ENCODE measurements around the gene KMT5C.
A peak's percentile ranks its signal among the peaks of the same experiment; 100 is the strongest.
"Not testable (repeated sequence)": the region's sequence is repeated elsewhere in the genome, so short reads cannot be mapped to it uniquely, and the experiment has no call there.

The KMT5C gene

GRCh38 chr19:55316646-55317045 lies 23.0 kb upstream of the KMT5C start:
- H3K4me1 ChIP-seq (ENCODE audit: insufficient read depth, insufficient read length), result peaks cover 8% of the 10 kb centered on the region
- H3K9me3 ChIP-seq (ENCODE audit: insufficient read depth, low read length), result no peaks in the 10 kb centered on the region
- no peak for DNase-seq (ENCODE audit: low read depth, low spot score)
- peaks cover 4% of the 10 kb centered on the region for H3K36me3 ChIP-seq (ENCODE audit: insufficient read depth, insufficient read length, low read length)
- H3K4me3 ChIP-seq (ENCODE audit: insufficient read length, low read depth), result no peak overlapping the region
- H3K9ac ChIP-seq (ENCODE audit: insufficient read length, low read depth), result no peak overlapping the region
- TF ChIP-seq YY1 (IDR thresholded peaks at IDR 0.05; ENCODE audit: insufficient read depth, insufficient read length) (no peak), SUZ12 (IDR thresholded peaks at IDR 0.05; ENCODE audit: extremely low read depth, insufficient read depth, insufficient read length) (no peak), ZNF274 (IDR thresholded peaks at IDR 0.05; ENCODE audit: low read depth, low read length) (no peak)
- peaks cover 5% of the 10 kb centered on the region for H3K27me3 ChIP-seq (ENCODE audit: insufficient read depth, insufficient read length)

DNA sequence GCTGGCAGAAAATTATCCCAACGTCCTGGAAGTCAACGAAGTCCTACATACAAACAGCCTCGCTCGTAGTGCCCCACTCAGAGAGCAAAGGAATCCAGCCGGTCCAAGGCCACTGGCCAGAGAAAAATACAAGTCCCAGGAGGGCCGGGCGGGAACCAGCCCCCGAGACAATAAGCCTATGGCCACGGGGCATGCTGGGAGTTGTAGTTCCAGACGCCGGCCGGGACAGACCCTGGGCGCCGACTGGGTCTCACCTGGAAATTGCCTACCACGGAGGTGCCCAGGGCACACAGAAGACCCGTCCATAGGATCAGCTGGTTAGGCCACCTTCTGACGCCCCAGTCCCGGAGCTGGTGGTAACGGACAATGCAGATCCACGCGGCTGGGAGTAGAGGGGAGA lies 19.9 kb upstream of the KMT5C start:
- no peak overlapping the region for H3K4me3 ChIP-seq (ENCODE audit: insufficient read length, low read depth)
- H3K4me1 ChIP-seq (ENCODE audit: insufficient read depth, insufficient read length), result peaks cover 2% of the 10 kb centered on the region
- no peak for DNase-seq (ENCODE audit: low read depth, low spot score)
- H3K9me3 ChIP-seq (ENCODE audit: insufficient read depth, low read length), result no peaks in the 10 kb centered on the region
- no peaks in the 10 kb centered on the region for H3K36me3 ChIP-seq (ENCODE audit: insufficient read depth, insufficient read length, low read length)
- TF ChIP-seq YY1 (IDR thresholded peaks at IDR 0.05; ENCODE audit: insufficient read depth, insufficient read length) (no peak), SUZ12 (IDR thresholded peaks at IDR 0.05; ENCODE audit: extremely low read depth, insufficient read depth, insufficient read length) (no peak), ZNF274 (IDR thresholded peaks at IDR 0.05; ENCODE audit: low read depth, low read length) (no peak)
- peaks cover 5% of the 10 kb centered on the region for H3K27me3 ChIP-seq (ENCODE audit: insufficient read depth, insufficient read length)
- H3K9ac ChIP-seq (ENCODE audit: insufficient read length, low read depth), result peak overlapping the region; percentile 50

- H3K4me3 ChIP-seq (ENCODE audit: insufficient read length, low read depth), result no peak overlapping the region
- no peaks in the 10 kb centered on the region for H3K36me3 ChIP-seq (ENCODE audit: insufficient read depth, insufficient read length, low read length)
- DNase-seq (ENCODE audit: low read depth, low spot score), result no peak
- peaks cover 4% of the 10 kb centered on the region for H3K4me1 ChIP-seq (ENCODE audit: insufficient read depth, insufficient read length)
- no peaks in the 10 kb centered on the region for H3K9me3 ChIP-seq (ENCODE audit: insufficient read depth, low read length)
- H3K9ac ChIP-seq (ENCODE audit: insufficient read length, low read depth), result peak overlapping the region; percentile 26
- TF ChIP-seq YY1 (IDR thresholded peaks at IDR 0.05; ENCODE audit: insufficient read depth, insufficient read length) (no peak), ZNF274 (IDR thresholded peaks at IDR 0.05; ENCODE audit: low read depth, low read length) (no peak), SUZ12 (IDR thresholded peaks at IDR 0.05; ENCODE audit: extremely low read depth, insufficient read depth, insufficient read length) (no peak)
- H3K27me3 ChIP-seq (ENCODE audit: insufficient read depth, insufficient read length), result peaks cover 5% of the 10 kb centered on the region
Observed at GRCh38 chr19:55320844-55321419, 18.7 kb upstream of the KMT5C start.

GRCh38 chr19:55321466-55322137 lies 18.1 kb upstream of the KMT5C start:
- H3K27me3 ChIP-seq (ENCODE audit: insufficient read depth, insufficient read length), result peaks cover 5% of the 10 kb centered on the region
- no peak for DNase-seq (ENCODE audit: low read depth, low spot score)
- no peaks in the 10 kb centered on the region for H3K9me3 ChIP-seq (ENCODE audit: insufficient read depth, low read length)
- no peaks in the 10 kb centered on the region for H3K36me3 ChIP-seq (ENCODE audit: insufficient read depth, insufficient read length, low read length)
- no peak overlapping the region for H3K4me3 ChIP-seq (ENCODE audit: insufficient read length, low read depth)
- TF ChIP-seq YY1 (IDR thresholded peaks at IDR 0.05; ENCODE audit: insufficient read depth, insufficient read length) (no peak), SUZ12 (IDR thresholded peaks at IDR 0.05; ENCODE audit: extremely low read depth, insufficient read depth, insufficient read length) (no peak), ZNF274 (IDR thresholded peaks at IDR 0.05; ENCODE audit: low read depth, low read length) (no peak)
- peak overlapping the region; percentile 26 for H3K9ac ChIP-seq (ENCODE audit: insufficient read length, low read depth)
- H3K4me1 ChIP-seq (ENCODE audit: insufficient read depth, insufficient read length), result peaks cover 4% of the 10 kb centered on the region

- Histone ChIP-seq H3K36me3 (ENCODE audit: insufficient read depth, insufficient read length, low read length) (no peaks in the 10 kb centered on the region), H3K9me3 (ENCODE audit: insufficient read depth, low read length) (no peaks in the 10 kb centered on the region), H3K4me1 (ENCODE audit: insufficient read depth, insufficient read length) (peaks cover 4% of the 10 kb centered on the region), H3K27me3 (ENCODE audit: insufficient read depth, insufficient read length) (peaks cover 5% of the 10 kb centered on the region), H3K4me3 (ENCODE audit: insufficient read length, low read depth) (no peak overlapping the region), H3K9ac (ENCODE audit: insufficient read length, low read depth) (no peak overlapping the region)
- TF ChIP-seq ZNF274 (IDR thresholded peaks at IDR 0.05; ENCODE audit: low read depth, low read length), result no peak
- no peak for TF ChIP-seq YY1 (IDR thresholded peaks at IDR 0.05; ENCODE audit: insufficient read depth, insufficient read length)
- TF ChIP-seq SUZ12 (IDR thresholded peaks at IDR 0.05; ENCODE audit: extremely low read depth, insufficient read depth, insufficient read length), result no peak
- DNase-seq (ENCODE audit: low read depth, low spot score), result no peak
Observed at GRCh38 chr19:55322204-55322885, 17.3 kb upstream of the KMT5C start.

DNA sequence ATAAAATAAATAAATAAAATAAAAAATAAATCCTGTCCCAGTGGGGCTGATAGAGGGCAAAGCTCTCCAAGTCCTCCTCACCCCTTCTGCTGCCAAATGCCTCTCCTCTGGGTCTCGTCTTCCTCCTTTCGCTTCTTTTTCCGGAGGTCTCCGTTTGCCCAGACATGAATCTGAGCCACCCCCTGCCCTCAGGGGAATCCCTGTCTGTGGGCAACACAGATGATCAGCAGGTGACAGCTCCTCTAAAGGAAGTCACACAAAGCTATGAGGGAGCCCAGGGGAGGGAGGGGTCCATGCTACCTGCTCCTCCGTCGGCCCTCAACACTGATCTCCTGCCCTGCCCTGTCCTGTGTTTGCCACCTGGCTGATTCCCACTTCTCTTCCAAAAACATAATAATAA lies 15.0 kb upstream of the KMT5C start:
- no peak overlapping the region for H3K9ac ChIP-seq (ENCODE audit: insufficient read length, low read depth)
- no peaks in the 10 kb centered on the region for H3K36me3 ChIP-seq (ENCODE audit: insufficient read depth, insufficient read length, low read length)
- H3K9me3 ChIP-seq (ENCODE audit: insufficient read depth, low read length), result no peaks in the 10 kb centered on the region
- H3K27me3 ChIP-seq (ENCODE audit: insufficient read depth, insufficient read length), result peaks cover 5% of the 10 kb centered on the region
- H3K4me3 ChIP-seq (ENCODE audit: insufficient read length, low read depth), result no peak overlapping the region
- DNase-seq (ENCODE audit: low read depth, low spot score), result no peak
- TF ChIP-seq YY1 (IDR thresholded peaks at IDR 0.05; ENCODE audit: insufficient read depth, insufficient read length) (no peak), SUZ12 (IDR thresholded peaks at IDR 0.05; ENCODE audit: extremely low read depth, insufficient read depth, insufficient read length) (no peak), ZNF274 (IDR thresholded peaks at IDR 0.05; ENCODE audit: low read depth, low read length) (no peak)
- peaks cover 4% of the 10 kb centered on the region for H3K4me1 ChIP-seq (ENCODE audit: insufficient read depth, insufficient read length)

GRCh38 chr19:55325172-55325571 lies 14.5 kb upstream of the KMT5C start, which contains the start of gene TMEM150B:
Gene TMEM150B, minus strand, starts transcription at chr19:55325341. Its CDS starts 4,305 bp downstream, at chr19:55321036.
- Histone ChIP-seq H3K4me3 (ENCODE audit: insufficient read length, low read depth) (no peak within 1 kb of the TSS), H3K27me3 (ENCODE audit: insufficient read depth, insufficient read length) (peaks cover 5% of the 10 kb centered on the region), H3K36me3 (ENCODE audit: insufficient read depth, insufficient read length, low read length) (no peaks in the 10 kb centered on the region), H3K4me1 (ENCODE audit: insufficient read depth, insufficient read length) (peaks cover 4% of the 10 kb centered on the region), H3K9ac (ENCODE audit: insufficient read length, low read depth) (no peak within 1 kb of the TSS), H3K9me3 (ENCODE audit: insufficient read depth, low read length) (no peaks in the 10 kb centered on the region)
- DNase-seq (ENCODE audit: low read depth, low spot score), result no peak
- TF ChIP-seq ZNF274 (IDR thresholded peaks at IDR 0.05; ENCODE audit: low read depth, low read length) (no peak), SUZ12 (IDR thresholded peaks at IDR 0.05; ENCODE audit: extremely low read depth, insufficient read depth, insufficient read length) (no peak), YY1 (IDR thresholded peaks at IDR 0.05; ENCODE audit: insufficient read depth, insufficient read length) (no peak)

GRCh38 chr19:55328774-55329318 lies 10.8 kb upstream of the KMT5C start:
- not testable (repeated sequence) for H3K27me3 ChIP-seq (ENCODE audit: insufficient read depth, insufficient read length); H3K36me3 ChIP-seq (ENCODE audit: insufficient read depth, insufficient read length, low read length); H3K4me3 ChIP-seq (ENCODE audit: insufficient read length, low read depth); H3K4me1 ChIP-seq (ENCODE audit: insufficient read depth, insufficient read length); H3K9me3 ChIP-seq (ENCODE audit: insufficient read depth, low read length); H3K9ac ChIP-seq (ENCODE audit: insufficient read length, low read depth); DNase-seq (ENCODE audit: low read depth, low spot score)

DNA sequence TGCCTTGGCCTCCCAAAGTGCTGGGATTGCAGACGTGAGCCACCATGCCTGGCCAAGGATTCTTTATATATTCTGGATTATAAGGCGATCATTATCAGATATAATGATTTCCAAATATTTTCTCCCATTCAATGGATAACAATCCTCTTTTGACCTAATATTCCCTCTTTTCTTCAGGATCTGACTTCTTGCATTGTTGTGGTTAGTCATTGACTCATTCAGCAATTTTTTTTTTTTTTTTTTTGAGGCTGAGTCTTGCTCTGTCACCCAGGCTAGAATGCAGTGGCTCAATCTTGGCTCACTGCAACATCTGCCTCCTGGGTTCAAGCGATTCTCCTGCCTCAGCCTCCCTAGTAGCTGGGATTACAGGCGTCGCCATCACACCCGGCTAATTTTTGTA lies 9.9 kb upstream of the KMT5C start:
- H3K9me3 ChIP-seq (ENCODE audit: insufficient read depth, low read length); H3K27me3 ChIP-seq (ENCODE audit: insufficient read depth, insufficient read length); DNase-seq (ENCODE audit: low read depth, low spot score); H3K4me1 ChIP-seq (ENCODE audit: insufficient read depth, insufficient read length); H3K36me3 ChIP-seq (ENCODE audit: insufficient read depth, insufficient read length, low read length); H3K9ac ChIP-seq (ENCODE audit: insufficient read length, low read depth); H3K4me3 ChIP-seq (ENCODE audit: insufficient read length, low read depth): not testable (repeated sequence)

All from NT2/D1 (cell line).